Inflammatory macrophage treated with lipopolysaccharide for 1 hour (primary cell): ENCODE data around the gene TMEM69.
"Not testable (repeated sequence)": the region's sequence is repeated elsewhere in the genome, so short reads cannot be mapped to it uniquely, and the experiment has no call there.

Experiments
- DNase-seq, 2 donors: peaks; one replicate each; pipeline ENCODE4 v3.0.0-alpha.2; 2020 to 2022

TMEM69 gene, protein sequence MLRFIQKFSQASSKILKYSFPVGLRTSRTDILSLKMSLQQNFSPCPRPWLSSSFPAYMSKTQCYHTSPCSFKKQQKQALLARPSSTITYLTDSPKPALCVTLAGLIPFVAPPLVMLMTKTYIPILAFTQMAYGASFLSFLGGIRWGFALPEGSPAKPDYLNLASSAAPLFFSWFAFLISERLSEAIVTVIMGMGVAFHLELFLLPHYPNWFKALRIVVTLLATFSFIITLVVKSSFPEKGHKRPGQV

DNA sequence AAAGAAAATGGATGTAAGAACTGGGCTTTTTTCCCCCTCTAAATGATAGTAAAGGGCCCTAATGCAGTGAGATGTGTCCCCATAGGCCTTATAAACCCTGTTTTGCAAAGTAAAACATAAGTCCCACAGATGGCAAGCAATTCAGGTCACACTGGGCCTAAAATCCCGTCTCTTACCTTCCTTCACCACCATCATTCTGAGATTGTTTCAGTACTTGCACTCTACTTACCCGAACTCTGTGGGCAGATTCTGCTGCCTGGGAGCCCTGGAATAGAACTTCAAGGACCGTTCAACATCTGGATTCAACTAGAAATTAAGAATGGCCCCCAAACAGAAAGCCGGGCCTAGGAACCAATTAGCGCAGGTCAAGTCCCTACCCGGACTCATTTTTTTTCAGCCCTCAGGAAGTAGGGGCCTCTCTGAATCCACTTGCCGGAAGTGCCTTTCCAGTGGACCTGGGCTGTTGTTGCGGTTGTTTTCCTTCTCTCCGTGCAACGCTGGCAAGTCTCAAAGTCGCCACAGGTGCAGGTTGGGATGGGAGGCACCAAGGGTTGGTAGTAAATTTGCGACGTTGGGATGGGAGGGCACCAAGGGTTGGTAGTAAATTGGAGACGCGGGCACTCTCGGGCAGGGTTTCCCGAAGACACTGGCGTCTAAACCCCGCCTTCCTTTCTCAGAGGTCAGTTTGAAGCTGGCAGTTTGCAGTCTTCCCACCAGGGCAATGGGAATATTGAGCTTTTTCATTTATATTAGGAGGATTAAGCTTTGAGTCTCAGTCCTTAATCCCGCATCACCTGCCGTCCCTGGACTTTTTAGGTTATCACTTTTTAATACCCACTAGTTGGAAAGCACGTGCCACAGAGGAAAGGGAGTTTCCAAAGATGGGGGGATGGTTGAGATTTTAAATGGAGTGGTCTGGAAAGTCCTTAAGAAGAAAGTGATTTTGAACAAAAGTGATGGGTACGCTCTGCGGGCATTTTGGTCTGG is at the start of gene TMEM69:
TSS of gene TMEM69 (plus strand) at position 428 of the 987 bp plus-strand sequence. CDS start 2,888 bp downstream, outside the sequence.
- peak; percentile 80 to 93 for DNase-seq

DNA sequence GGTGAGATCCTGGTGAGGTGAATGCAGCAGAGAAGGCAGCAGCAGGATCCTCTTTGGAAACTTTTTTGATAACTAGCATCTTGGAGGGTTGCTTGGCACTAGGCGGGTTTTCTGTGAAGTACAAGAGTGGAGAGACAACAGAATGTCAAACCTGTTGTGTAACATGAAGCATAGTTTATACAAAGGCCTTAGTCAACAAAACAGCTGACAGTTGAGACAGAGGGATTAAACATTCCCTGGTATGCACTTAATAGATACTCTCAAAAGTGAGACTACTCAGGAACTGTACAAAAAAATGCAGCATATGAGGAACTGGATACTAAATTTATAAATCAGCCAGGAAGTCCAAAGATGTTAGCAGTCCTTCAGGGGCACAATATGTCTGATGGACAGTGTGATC is 47.7 kb upstream of the TMEM69 start:
- DNase-seq = no peak

DNA sequence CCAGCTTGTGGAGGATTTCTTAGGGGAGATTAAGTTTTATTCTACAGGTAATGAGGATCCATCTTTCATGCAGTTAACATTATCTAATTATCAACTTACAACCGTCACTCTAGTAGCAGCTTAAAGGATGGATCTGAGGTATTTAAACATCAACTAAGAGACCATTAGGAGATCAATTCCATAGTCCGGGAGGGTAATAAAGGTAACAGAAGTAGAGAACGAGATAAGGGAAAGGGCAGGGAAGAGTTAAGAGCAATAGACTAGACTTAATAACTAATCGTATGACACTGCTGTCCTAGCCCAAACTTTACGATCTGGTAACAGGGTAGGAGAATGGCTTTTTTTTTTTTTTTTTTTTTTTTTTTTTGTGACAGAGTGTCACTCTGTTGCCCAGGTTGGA is 44.7 kb upstream of the TMEM69 start:
- no peak for DNase-seq

- DNase-seq = no peak
Observed at GRCh38 chr1:45643978-45644377, 44.0 kb upstream of the TMEM69 start.

DNA sequence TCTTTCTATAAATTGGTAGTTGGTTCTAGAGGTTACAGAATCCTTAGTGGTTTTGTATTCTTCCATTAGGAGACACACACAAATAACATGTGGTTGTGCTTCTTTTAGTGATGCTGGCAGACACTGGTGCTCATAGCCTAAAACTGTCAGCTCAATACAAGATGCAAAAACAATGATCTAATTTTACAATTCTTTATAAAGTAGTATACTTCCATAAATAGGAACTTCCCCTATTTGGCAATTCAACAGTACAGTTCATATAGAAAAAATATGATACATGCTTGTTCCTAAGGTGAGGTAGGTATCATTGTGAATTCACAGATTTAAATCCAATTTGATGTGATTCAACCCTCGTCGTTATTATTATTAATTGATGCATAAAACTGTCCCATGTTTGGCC is 43.3 kb upstream of the TMEM69 start:
- DNase-seq = peak; percentile 17 to 28

DNA sequence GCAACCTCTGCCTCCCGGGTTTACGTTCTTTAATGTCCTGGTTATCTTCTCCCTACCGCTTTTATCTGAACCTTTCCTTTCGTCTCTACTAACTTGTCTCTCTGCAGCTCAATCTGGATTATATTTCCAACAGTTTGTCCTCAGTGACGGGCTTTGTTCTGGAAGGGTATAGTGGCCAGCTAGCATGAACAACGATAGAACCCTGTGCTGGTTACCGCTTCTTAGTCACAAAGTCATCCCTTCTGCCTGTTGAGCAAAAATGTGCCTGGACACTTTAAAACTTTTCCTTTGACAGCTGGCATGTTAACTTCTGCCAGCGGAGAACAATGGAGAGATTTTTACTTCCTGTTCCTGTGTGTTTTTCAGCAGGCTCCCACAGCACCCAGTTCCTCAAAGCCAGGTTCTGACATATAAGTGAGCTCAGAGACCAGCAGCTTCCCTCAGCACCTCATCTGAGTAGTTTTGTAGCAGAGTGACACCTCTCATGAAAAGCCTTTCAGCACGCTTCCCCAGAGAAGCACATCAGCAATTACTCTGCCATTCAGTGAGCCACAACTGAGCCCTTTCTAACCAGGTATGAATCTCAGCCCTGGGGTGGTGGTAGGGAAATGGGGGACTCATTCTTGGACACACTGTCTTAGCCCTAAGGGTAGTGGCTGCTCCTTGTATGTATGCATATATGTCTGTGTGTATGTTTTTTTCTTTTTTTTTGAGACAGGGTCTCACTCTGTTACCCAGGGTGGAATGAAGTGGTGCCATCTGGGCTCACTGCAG is 40.5 kb upstream of the TMEM69 start:
- DNase-seq = peak; percentile 60 to 72

DNA sequence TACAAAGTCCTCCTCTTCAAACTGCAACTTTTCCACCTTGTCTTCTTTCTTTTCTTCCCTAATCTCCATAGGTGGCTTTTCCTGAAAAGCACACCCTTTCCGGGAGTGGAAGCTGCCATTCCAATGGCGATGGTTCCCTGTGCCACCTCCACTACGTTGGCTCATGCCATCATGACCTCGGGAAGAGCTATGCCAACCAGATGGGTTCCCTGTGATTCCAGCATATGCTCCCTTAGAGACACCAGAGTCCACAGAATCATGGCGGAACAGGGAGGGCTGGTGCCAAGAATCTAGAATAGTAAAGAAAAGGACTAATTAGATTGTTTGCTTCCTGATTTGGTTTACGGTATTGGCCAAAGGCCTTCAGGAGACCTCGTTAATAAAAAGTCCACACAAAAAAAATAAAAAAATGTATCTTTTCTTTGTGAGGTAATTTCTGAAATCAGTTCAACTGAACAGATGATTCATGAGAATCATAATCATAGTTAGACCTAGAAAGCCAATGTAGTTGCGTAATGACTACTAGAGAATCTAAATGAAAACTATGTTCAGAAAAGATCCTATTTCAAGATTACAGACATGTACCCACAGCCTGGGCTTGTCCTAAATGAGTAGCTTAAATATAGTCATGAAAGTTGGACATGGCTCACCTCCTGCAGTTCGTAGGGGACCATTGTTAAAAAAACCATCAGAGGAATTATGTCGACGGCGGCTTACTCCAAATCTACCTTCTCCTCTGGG is 33.3 kb upstream of the TMEM69 start:
- no peak for DNase-seq

GRCh38 chr1:45656573-45657226 is 31.3 kb upstream of the TMEM69 start:
- DNase-seq = no peak

DNA sequence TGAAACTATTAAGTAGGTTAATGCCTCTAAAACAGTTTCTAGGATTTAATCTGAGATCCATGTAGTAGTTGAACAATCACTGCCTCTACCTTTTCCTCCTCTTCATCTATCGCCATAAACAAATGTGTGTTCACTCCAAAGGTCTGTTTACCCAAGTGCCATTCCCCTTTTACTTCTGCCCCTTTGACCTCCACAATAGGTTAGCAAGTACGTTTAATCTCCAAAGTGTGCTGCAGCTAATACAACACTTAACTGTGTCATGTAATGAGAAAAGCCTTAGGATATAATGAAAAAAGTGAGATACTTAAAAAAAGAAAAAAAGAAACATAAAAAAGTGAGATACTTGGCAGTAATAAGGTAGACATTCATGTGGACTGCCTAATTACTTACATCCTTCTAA is 29.8 kb upstream of the TMEM69 start:
- DNase-seq = no peak

- DNase-seq = no peak
Observed at GRCh38 chr1:45659222-45659621, 28.8 kb upstream of the TMEM69 start.

- no peak for DNase-seq
Observed at GRCh38 chr1:45660336-45660735, 27.6 kb upstream of the TMEM69 start.

GRCh38 chr1:45666836-45667235 is 21.1 kb upstream of the TMEM69 start:
- DNase-seq = no peak

DNA sequence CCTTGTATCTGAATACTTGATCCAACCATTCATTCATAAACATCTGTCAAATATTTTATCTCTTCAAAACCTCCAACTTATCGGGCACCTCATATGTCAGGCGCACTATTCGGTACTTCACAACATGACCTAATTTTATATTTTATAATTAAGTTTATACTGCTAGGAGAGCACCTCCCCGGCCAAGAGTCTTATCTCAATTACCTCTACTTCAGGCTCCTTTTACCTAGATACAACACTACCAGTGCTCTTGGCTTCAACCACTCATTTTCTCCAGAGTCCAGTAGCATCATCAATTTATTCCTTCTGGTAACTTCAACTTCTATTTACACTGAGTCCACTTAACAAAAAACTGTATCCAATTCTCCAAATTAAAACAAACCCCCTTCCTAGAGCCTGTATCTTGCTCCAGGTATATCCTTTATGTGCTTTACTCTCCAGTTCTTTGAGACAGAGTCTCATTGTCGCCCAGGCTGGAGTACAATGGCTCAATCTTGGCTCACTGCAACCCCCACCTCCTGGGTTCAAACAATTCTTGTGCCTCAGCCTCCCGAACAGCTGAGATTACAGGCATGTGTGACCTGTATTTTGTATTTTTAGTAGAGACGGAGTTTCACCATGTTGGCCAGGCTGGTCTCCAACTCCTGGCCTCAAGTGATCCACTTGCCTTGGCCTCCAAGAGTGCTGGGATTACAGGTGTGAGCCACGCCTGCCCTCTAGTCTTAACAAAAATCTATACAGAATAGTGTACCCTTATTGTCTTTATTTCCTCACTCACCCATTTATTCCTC is 20.5 kb upstream of the TMEM69 start:
- no peak for DNase-seq

DNA sequence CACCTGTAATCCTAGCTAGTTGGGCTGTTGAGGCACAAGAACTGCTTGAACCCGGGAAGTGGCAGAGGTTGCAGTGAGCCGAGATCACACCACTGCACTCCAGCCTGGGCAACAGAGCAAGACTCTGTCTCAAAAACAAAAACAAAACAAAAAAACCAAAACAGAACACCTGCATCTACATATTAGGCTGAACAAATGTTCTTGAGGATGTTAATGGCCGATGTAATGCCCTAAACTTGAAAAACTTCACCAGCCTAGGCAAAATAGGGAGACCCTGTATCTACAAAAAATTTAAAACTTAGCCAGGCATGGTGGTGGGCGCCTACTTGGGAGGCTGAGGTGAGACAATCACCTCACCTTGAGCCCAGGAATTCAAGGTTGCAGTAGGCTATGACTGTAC is 19.5 kb upstream of the TMEM69 start:
- DNase-seq = no peak

GRCh38 chr1:45669379-45669778 is 18.6 kb upstream of the TMEM69 start:
- no peak for DNase-seq

DNA sequence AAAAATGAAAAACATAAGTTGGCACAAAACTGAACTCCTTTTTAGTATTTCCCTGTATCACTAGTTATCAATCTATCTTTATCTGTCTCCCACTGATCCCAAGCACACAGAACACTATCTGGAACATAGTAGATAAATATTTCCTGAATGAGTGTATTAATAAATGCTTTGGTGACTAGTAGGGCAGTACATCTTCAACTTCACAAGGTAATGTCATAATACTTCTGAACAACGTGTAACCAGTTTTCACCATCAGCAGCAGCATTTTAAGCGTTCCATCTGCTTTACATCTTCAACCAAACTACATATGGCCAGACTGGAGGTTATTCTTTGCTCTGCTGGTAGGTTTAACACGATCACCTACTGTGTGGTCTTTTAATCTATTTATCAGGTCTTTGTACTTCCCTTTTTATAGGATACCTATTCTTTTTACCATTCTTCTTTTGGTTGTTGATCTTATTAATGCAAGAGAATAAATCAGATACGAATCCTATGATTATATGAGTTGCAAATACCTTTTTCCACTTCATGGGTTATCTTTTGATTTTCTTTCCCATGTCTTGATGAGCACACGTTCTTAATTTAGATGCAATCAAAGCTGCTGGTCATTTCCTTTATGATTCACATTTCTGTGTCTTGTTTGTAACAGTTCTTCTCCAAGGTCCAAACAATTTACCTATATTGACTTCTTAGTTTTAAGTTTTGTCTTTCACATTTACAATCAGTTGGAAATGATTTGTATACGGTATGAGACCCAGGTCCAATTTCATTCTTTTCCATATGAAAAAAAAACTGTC is 17.9 kb upstream of the TMEM69 start:
- DNase-seq = no peak

DNA sequence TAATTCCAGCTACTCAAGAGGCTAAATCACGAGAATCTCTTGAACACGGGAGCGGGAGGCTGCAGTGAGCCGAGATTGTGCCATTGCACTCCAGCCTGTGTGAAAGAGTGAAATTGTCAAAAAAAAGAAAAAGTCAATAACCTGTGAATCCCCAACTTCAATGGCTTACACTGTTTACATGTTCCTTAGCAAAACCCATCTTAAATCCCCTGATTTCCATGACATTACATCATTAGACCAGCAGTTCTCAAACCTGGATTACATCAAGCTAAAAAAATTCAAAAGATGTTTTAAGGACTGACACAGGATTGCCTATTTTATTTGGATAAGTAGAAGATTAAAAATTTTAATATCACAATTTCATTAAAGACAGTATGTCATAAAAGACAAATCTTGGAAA is 14.0 kb upstream of the TMEM69 start:
- DNase-seq = no peak

DNA sequence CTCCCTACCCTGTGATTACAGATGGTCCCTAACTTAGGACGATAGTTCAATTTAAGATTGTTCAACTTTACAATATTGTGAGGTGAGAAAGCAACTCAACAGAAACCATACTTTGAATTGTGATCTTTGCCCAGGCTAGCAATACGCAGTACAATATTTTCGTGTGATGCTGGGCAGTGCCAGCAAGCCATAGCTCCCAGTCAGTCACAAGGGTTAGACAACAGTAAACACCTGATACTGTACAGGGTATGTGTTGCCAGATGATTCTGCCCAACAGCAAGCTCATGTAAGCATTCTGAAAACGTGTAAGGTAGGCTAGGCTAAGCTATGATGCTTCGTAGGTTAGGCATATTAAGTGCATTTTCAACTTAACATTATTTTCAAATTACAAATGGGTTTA is 13.5 kb upstream of the TMEM69 start:
- DNase-seq = no peak

DNA sequence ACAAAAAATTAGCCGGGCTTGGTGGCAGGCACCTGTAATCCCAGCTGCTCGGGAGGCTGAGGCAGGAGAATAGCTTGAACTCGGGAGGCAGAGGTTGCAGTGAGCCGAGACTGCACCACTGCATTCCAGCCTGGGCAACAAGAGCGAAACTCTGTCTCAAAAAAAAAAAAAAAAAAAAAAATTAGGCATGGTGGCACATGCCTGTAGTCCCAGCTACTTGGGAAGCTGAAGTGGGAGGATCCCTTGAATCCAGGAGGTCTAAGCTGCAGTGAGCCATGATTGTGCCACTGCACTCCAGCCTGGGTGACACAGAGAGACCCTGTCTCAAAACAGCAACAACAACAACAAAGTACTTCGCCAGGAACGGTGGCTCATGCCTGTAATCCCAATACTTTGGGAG is 11.4 kb upstream of the TMEM69 start:
- not testable (repeated sequence) for DNase-seq

DNA sequence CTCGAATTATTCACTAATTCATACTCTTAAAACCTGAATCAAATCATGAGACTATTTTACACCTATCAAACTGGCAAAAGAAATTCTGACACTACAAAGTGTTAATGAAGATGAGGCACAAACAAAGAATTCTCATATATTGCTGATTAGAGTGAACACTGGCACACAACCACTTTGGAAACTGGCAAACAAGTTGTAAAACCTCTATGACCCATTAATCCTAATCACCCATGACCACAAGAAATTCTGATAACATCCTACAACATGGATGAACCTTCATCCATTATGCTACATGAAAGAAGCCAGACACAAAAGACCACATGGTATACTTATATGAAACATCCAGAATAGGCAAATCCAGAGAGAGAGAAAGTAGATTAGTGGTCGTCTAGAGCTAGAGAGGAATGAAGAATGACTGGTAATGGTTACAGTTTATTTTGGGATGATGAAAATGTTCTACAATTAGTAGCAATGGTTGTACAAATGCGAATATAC is 10.2 kb upstream of the TMEM69 start:
- no peak for DNase-seq
